B cell (primary cell): ENCODE measurements around the gene CHCHD1. TPM values are rescaled to one million over a fixed set of nuclear protein-coding genes. Genes with fewer than 3 reads are reported as not detected.

Experiments used
- ATAC-seq: fragments of 200-7000 bp; cut with Tn5 transposase; one replicate; pipeline ENCODE4 v1.10.0; 2021; ENCODE audit warnings: low read depth, mild to moderate bottlenecking, moderate number of reproducible peaks, moderate library complexity
- CTCF ChIA-PET: fragments of 350-600 bp; sonication (Branson Sonifier 250); formaldehyde crosslinking; loops from one replicate; lab custom pipeline; 2021; ENCODE audit warnings: antibody characterized with exemption, inconsistent platforms; lab: Charles Lee
- POLR2A ChIA-PET: fragments of 350-600 bp; sonication (Branson Sonifier 250); formaldehyde crosslinking; loops from one replicate; lab custom pipeline; 2021; ENCODE audit warnings: antibody characterized with exemption; lab: Charles Lee
- DNase-seq: peaks from one replicate; pipeline ENCODE4 v3.0.0; 2013
- H2AFZ ChIP-seq: 2 replicates; pipeline ENCODE4 v1.6.1; 2012; ENCODE audit warnings: mild to moderate bottlenecking, low read depth, low read length; ENCODE audit not compliant: insufficient read depth, poor library complexity, severe bottlenecking
- H3K27ac ChIP-seq, 2 donors: 1 replicate in 1 of 2; 2 replicates in 1 of 2; pipeline ENCODE4 v1.5.1; 2012 to 2013; ENCODE audit warnings: low read length in 2 of 2, mild to moderate bottlenecking in 2 of 2, moderate library complexity in 1 of 2
- H3K27me3 ChIP-seq, 4 experiments: fragments of 200-600 bp in 1 of 4; sonication (generic) in 1 of 4; replicated peaks in 1 of 4; 1 replicate in 2 of 4; 2 replicates in 2 of 4; pipeline versions ENCODE4 v1.6.1 to v1.7.0; 2013 to 2016; ENCODE audit warnings: low read length in 3 of 4, mild to moderate bottlenecking in 2 of 4, mixed read lengths in 1 of 4, moderate library complexity in 1 of 4; ENCODE audit not compliant: insufficient read depth in 4 of 4, control insufficient read depth in 3 of 4; ENCODE audit errors: control extremely low read depth in 1 of 4
- H3K36me3 ChIP-seq, 2 experiments: replicated peaks in 1 of 2; 1 replicate in 1 of 2; 2 replicates in 1 of 2; pipeline versions ENCODE4 v1.6.1 to v1.7.1; 2013; ENCODE audit warnings: low read length in 1 of 2; ENCODE audit not compliant: insufficient read depth in 2 of 2, control insufficient read depth in 1 of 2; ENCODE audit errors: control extremely low read depth in 1 of 2, extremely low read depth in 1 of 2
- H3K4me1 ChIP-seq, 2 donors: fragments of 200-600 bp in 1 of 2; sonication (generic) in 1 of 2; 1 replicate in 1 of 2; 2 replicates in 1 of 2; pipeline versions ENCODE4 v1.5.1 to v1.6.1; 2013 to 2017; ENCODE audit warnings: low read length in 2 of 2; ENCODE audit not compliant: control insufficient read depth in 2 of 2, insufficient read depth in 2 of 2
- H3K4me2 ChIP-seq: replicated peaks from 2 replicates; pipeline ENCODE3; 2012; ENCODE audit warnings: mild to moderate bottlenecking, low read depth, low read length; ENCODE audit not compliant: poor library complexity, severe bottlenecking
- H3K4me3 ChIP-seq, 5 experiments: fragments of 200-600 bp in 1 of 5; sonication (generic) in 1 of 5; 1 replicate in 3 of 5; 2 replicates in 2 of 5; pipeline versions ENCODE4 v1.5.1 to v1.7.0; 2011 to 2016; ENCODE audit warnings: low read length in 4 of 5, mild to moderate bottlenecking in 4 of 5, low read depth in 2 of 5, control low read depth in 1 of 5, moderate library complexity in 1 of 5; ENCODE audit not compliant: insufficient read depth in 1 of 5; ENCODE audit errors: control extremely low read depth in 1 of 5, extremely low read depth in 1 of 5
- H3K79me2 ChIP-seq: fragments of 200-600 bp; sonication (generic); one replicate; pipeline ENCODE4 v1.6.0; 2016; ENCODE audit warnings: low read length; ENCODE audit not compliant: control insufficient read depth, insufficient read depth
- H3K9ac ChIP-seq: fragments of 200-600 bp; sonication (generic); 2 replicates; pipeline ENCODE4 v1.6.1; 2017; ENCODE audit warnings: mild to moderate bottlenecking, low read length, moderate library complexity
- H3K9me3 ChIP-seq, 3 donors: one replicate each; pipeline versions ENCODE4 v1.6.1 to v1.7.1; 2013; ENCODE audit warnings: low read length in 2 of 3; ENCODE audit not compliant: control insufficient read depth in 2 of 3, insufficient read depth in 1 of 3; ENCODE audit errors: control extremely low read depth in 1 of 3
- H4K20me1 ChIP-seq: 2 replicates; pipeline ENCODE4 v1.6.0; 2012; ENCODE audit warnings: mild to moderate bottlenecking, low read length; ENCODE audit not compliant: insufficient read depth, control insufficient read depth, poor library complexity, severe bottlenecking
- H3K27ac Mint-ChIP-seq: one replicate; pipeline ENCODE4 v1.8.0; 2021; ENCODE audit warnings: mixed read lengths
- H3K27me3 Mint-ChIP-seq: one replicate; pipeline ENCODE4 v1.8.0; 2021; ENCODE audit warnings: mixed read lengths
- H3K4me1 Mint-ChIP-seq: one replicate; pipeline ENCODE4 v1.8.0; 2021; ENCODE audit warnings: mixed read lengths
- H3K4me3 Mint-ChIP-seq: one replicate; pipeline ENCODE4 v1.8.0; 2021; ENCODE audit warnings: mixed read lengths
- H3K9me3 Mint-ChIP-seq: one replicate; pipeline ENCODE4 v1.8.0; 2022; ENCODE audit warnings: mixed read lengths; ENCODE audit not compliant: insufficient read depth
- CTCF ChIP-seq: fragments of 200-600 bp; IDR thresholded peaks from one replicate; pipeline ENCODE4 v1.8.0; 2022; ENCODE audit warnings: antibody characterized with exemption, mild to moderate bottlenecking
- EZH2 ChIP-seq: IDR thresholded peaks from 2 replicates; pipeline ENCODE4 v1.6.1; 2012; ENCODE audit warnings: borderline replicate concordance, low read depth, mild to moderate bottlenecking, moderate library complexity, low read length; ENCODE audit not compliant: insufficient read depth, poor library complexity, severe bottlenecking
- WGBS: methylation state at CpG from one replicate; pipeline ENCODE4 v1.1.5; 2013; ENCODE audit warnings: missing lambda C conversion rate; ENCODE audit not compliant: insufficient coverage; 5-methylcytosine and 5-hydroxymethylcytosine counted together
- intact Hi-C: fragments of 100-400 bp; cut with micrococcal nuclease; formaldehyde crosslinking; loops from one replicate; pipeline ENCODE4 v1.10.0; 2022
- polyA plus RNA-seq: library from polyadenylated mRNA; depleted of rRNA; stranded (reverse); fragments of >200 nt; gene quantifications from 2 replicates; pipeline ENCODE4 v1.2.3, GENCODE V29; 2012
- total RNA-seq, 2 donors: library from RNA; stranded (reverse); fragments of 120-200 nt in 1 of 2; gene quantifications; 1 replicate in 1 of 2; 2 replicates in 1 of 2; pipeline versions ENCODE4 v1.2.3 to v1.2.4, GENCODE V29; 2013 to 2022

The CHCHD1 gene
- total and polyA plus RNA-seq, 2 donors (not counting 1 experiment from before 2014, with no cell fraction given): 11.9 to 14.7 TPM

GRCh38 chr10:73759512-73760115 lies 22.2 kb upstream of the CHCHD1 start:
- Histone ChIP-seq H2AFZ (no peak overlapping the region), H3K36me3 (peaks cover 0 to 63% of the 10 kb centered on the region in 2 experiments), H3K79me2 (peaks cover 45% of the 10 kb centered on the region), H3K27ac (no peak overlapping the region), H3K4me1 (peaks cover 0 to 6% of the 10 kb centered on the region in 2 donors), H4K20me1 (peaks cover 40% of the 10 kb centered on the region), H3K9me3 (no peaks in the 10 kb centered on the region), H3K9ac (no peak overlapping the region), H3K4me3 (no peak overlapping the region), H3K4me2 (no peak overlapping the region), H3K27me3 (no peaks in the 10 kb centered on the region)
- Mint-ChIP-seq H3K4me3 (no peak overlapping the region), H3K9me3 (no peaks in the 10 kb centered on the region), H3K27ac (peak overlapping the region; percentile 32), H3K27me3 (no peaks in the 10 kb centered on the region), H3K4me1 (peaks cover 11% of the 10 kb centered on the region)
- ChIA-PET CTCF (no interaction called here), POLR2A (no interaction called here)
- ATAC-seq: peak; percentile 31
- 53% methylated on average over 3 of the region's 5 CpGs for WGBS
- no peak for TF ChIP-seq CTCF
- TF ChIP-seq EZH2: no peak
- DNase-seq: no peak
- intact Hi-C loops: no loop called here

- Histone ChIP-seq H4K20me1 (peaks cover 41% of the 10 kb centered on the region), H3K4me1 (peaks cover 0 to 6% of the 10 kb centered on the region in 2 donors), H3K9me3 (no peaks in the 10 kb centered on the region), H3K36me3 (peaks cover 5 to 75% of the 10 kb centered on the region in 2 experiments), H3K9ac (no peak overlapping the region), H3K79me2 (peaks cover 32% of the 10 kb centered on the region), H3K27me3 (no peaks in the 10 kb centered on the region), H3K27ac (no peak overlapping the region), H3K4me3 (no peak overlapping the region), H3K4me2 (no peak overlapping the region), H2AFZ (no peak overlapping the region)
- H3K9me3 Mint-ChIP-seq: no peaks in the 10 kb centered on the region
- ATAC-seq (no peak), DNase-seq (no peak)
- WGBS: no CpG with 5 or more reads among the region's 1 CpG
- no peak overlapping the region for H3K4me3 Mint-ChIP-seq
- no peak overlapping the region for H3K27ac Mint-ChIP-seq
- intact Hi-C loops: no loop called here
- POLR2A ChIA-PET: no interaction called here
- peaks cover 11% of the 10 kb centered on the region for H3K4me1 Mint-ChIP-seq
- CTCF ChIA-PET: interaction anchor here (0.9 kb wide), 2 partner anchors 9 to 11 kb away, joined by 4 read pairs; no protein-coding TSS in a partner anchor
- no peaks in the 10 kb centered on the region for H3K27me3 Mint-ChIP-seq
- TF ChIP-seq EZH2: no peak
- no peak for TF ChIP-seq CTCF
Observed at GRCh38 chr10:73761781-73762180, 20.1 kb upstream of the CHCHD1 start.
